NCI-H187 treated with DMSO at 0.1 percent for 48 hours (cell line): ENCODE results near the gene DLX2.

ENCODE experiments used
- DNase-seq: peaks from one replicate; lab custom pipeline; 2025; lab: John Stamatoyannopoulos, UW

The DLX2 gene

DNA sequence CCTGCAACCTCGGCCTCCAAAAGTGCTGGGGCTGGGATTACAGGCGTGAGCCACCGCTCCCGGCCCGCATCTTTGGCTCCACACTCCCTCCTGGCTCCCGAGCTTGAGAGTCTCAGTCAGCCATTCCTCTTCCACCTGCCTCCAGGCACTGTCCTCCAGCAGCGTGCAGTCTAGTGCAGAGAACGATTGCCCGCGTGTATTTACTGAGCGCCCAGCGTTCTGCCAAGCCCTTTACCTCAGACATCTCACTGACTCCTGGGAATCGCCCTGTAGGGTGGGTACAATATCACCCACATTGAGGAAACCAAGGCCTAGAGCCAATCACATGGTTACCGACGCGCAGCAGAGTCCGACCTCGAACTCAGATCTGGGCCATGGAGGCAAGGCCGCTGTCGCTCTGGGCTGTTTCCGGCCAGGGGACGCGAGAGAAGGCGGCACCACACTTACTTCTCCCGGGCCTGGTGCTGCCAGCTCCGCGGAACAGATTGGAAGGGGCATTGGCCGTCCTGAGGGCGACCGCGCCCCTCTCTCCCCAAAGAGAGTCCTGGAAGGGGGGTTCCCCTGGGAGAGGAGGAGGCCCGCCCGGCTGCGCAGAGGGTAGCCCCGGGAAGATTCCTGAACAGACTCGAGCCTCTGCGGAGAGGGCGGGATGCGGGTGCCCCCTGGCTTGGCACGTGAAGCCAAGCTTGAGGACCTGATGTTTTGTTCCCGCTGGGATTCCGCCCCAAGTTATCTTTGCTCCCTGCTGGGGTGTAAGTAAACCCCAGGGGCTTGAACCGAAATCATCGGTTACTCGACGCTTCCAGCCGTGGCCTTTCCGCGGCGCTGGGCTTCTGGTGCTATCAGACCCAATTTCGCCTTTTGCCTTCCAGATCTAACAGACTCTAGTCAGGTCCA lies 5.2 kb upstream of the DLX2 start:
- DNase-seq = no peak

DNA sequence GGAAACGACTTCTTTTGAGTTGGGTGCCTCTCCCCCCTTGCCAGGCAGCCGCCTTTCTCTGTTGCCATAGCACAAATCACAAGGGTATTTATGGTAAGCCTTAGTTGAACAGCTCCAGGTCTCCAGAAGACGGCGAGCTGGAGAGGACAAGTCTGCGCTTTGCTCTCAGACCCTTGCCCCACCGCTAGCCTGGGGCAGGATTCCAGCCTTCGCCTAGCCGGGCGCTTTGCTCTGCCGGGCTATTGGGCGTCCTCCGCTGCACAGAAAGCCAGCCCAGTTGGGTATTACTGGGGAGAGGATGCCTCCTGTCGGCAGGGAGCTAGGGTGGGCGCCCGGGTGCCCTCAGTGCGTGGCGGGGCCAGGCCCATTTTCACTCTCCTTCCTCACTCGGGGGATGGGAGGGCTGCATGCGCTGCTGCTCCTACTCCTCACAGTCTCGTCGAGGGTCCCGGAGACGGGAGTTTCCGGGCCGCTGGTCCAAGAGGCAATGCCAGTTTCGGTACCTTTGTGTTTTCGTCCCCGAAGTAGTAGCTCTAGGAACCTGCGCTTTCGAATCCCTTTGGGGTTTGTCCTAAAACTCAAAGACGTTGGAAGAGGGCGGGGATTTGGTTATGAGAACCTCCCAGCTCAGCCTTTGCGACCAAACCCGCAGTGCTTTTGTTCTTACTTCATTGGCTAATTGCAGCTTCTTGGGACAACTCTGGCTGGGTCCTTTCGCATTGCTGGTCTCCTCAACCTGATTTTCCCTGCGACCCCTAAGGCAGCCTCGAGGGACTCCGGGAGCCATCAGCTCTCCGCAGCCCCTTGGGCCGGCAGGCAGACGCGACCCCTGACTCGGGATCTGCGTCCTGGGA lies 3.6 kb upstream of the DLX2 start:
- no peak for DNase-seq

DNA sequence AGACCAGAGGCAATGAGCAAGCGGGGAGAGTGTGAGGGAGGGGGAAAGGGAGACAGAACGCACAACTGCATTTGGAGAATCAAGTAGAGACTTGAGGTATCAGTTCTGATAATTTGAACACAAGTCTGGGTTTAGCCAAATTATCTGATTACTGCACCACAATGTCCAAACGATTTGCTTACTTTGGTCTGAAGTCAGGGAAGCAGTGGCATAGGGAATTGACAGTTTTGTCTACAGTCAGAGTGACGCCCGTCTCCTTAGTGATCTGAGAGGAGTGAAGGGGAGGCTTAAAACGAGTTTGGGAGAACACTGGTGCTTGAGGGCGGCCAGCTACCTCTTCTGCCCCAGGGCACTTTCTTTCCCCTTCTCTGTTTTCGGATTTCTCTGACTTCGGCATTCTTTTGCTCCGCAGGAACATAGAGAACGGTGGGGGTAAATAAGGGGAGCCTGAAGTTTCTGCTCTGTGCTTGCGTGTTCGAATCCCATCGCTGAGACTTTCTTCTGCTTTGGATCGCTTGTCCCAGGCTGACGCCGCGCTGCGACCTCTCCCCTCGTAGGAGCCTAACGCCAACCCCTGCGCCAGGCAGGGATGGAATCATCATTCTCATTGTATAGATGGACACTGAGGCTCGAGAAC lies 2.9 kb upstream of the DLX2 start:
- no peak for DNase-seq

DNA sequence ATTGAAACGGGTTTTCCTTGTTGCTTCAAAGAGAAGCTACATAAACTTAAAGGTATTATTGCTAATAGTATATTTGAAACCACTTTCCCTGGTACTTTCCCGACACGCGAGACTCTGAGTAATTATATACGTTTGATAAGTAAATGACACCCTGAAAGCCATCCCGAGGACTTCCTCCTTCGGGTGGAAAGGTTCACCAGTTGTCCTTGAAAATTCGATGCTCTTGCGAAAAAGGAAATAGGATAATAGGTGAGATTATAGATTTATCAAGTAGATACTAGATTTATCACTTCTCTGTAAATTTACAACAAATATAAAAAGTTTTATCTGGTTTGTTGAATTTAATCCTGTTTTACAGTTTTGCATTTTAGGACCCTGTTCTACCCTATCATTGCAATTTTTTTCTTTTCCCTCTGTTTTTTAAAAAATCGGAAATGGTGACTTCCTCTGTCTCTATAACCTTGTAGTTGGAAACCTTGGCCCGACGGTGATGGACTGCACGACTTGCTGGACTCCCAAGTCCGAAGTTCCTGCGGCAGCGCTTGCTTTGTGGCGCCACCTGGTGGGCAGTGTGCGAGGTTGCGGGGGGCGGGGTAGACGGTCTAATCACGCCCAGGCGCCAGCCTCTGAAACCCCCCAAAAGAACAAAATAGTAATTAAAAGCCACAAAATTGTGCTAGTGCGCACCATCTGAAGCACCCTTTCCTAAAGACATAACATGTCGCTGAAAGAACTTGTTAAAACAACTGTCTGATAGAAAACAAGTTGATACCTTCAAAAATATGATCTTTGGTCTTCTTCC lies 972 bp upstream of the DLX2 start:
- no peak for DNase-seq

DNA sequence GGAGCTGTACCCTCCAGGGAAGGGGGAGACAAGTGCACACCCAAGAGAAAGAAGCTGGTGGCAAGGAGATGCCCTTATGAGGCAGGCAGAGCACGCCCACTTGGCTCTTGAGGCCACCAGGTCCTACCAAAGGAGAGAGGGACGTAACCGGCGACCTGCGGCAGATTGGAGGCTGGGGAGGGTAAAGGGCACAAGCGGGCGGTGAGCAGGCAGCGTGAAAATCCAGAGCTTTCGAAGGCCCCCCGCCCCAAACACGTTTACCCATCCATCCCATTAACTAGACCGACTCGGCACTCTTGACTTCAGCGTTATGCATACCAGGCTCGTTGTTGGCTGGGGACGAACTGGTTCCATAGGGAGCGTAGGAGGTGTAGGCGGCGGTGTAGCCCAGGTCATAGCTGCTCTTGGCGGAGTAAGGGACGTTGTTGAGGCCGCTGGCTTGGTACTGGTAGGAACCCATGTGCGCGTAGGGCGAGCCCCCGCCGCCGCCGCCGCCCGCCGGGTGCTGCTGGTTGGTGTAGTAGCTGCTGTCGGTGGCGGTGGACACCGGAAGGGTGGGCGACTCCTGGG lies 794 bp downstream of the DLX2 start:
- DNase-seq = no peak

DNA sequence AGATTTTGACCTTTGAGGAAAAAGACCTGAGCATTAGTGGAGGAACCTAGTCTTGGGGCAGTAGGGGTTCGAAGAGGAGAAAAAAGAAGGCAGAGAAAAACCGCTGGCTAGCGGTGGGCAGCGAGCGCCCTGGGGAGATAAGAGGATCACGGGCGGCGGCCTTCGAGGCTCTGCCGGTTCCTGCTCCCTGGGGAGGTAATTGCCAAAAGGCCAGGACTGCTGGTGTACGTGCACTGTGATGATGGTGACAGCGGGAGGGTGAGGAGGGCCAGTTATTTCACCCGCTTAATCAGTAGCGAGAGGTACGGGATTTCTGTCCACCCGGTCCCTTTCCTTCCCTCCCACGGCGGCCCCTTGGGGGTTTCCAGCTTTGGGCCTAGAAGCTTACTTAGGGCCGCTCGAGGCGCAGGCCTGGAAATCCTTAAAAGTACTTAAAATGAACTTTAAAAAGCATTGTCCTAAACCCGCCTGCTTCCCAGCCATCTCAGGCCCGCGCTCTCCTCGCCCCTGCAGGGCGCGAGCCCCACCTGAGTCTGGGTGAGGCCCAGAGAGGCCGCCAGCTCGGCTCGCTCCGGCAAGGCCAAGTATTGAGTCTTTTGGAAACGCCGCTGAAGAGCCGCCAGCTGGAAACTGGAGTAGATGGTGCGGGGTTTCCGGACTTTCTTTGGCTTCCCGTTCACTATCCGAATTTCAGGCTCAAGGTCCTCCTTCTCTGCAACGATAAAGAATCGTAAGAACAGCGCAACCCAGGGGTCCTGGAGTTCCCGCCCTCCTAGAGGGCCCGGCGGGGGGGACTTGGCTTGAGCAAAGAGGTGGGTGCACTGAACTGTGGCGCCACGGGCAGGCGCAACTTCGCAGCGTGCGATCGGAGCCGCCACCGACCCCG lies 1.5 kb downstream of the DLX2 start:
- DNase-seq = no peak

DNA sequence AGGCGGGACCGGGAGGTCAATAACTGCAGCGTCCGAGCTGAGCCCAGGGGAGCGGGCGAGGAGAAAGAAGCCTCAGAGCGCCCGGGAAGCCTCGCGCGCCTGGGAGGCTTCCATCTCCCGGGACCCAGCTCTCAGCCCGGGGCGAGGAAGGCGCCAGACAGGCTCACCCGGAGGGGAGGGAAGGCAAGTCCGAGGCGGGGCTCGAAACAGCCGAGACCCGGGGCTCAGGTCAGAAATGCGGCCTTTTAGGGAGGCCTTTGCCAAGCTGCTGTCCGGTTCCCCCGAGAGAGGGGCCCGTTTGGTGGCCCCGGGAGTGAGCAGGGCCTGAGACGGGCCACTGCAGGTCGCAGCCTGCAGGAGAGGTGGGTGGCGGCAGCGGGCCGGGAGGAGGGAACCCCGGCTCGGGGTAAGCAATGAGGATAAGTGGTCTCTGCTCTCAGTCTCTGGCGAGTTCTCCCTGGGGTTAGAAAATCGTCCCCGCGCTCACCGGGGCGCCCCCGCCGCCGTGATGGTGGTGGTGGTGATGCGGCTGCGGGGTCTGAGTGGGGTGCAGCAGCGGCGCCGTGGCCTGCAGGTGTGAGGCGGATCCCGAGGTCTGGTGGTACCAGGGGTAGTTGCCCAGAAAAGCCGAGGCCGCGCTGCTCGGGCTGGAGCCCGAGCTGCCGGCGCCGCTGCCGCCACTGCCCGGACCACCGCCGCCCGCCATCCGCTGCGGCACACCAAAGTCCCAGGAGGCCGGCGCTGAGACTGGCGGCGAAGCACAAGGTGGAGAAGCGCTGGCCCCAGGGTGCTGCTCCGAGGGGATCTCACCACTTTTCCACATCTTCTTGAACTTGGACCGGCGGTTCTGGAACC lies 2.4 kb downstream of the DLX2 start:
- no peak for DNase-seq

DNA sequence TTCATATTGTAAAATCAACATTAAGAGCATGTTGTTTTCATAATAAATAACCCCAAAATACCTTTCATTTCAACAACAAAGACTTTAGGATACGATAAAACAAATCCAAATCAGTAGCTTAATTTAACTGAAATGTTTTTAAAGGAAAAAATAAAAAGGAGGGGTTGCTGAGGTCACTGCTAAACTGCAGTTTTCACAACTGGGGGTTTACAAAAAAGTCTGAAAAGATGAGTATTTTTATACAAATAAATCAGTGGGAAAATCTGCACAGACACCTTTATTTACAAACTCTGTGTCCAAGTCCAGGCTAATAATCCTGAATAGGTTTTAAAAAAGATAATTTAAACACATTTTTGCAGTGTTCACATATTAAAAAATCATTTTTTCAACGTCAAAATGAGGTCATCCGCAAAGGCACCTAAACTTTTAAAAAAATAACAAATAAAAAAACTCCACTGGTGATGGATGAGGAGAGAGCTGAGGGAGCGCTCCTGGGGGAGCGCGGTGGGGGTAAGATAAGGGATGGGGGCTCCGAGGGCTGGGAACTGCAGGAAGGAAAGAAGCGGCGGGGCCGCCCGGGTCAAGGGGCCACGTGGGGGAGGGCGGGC lies 3.1 kb downstream of the DLX2 start:
- no peak for DNase-seq

DNA sequence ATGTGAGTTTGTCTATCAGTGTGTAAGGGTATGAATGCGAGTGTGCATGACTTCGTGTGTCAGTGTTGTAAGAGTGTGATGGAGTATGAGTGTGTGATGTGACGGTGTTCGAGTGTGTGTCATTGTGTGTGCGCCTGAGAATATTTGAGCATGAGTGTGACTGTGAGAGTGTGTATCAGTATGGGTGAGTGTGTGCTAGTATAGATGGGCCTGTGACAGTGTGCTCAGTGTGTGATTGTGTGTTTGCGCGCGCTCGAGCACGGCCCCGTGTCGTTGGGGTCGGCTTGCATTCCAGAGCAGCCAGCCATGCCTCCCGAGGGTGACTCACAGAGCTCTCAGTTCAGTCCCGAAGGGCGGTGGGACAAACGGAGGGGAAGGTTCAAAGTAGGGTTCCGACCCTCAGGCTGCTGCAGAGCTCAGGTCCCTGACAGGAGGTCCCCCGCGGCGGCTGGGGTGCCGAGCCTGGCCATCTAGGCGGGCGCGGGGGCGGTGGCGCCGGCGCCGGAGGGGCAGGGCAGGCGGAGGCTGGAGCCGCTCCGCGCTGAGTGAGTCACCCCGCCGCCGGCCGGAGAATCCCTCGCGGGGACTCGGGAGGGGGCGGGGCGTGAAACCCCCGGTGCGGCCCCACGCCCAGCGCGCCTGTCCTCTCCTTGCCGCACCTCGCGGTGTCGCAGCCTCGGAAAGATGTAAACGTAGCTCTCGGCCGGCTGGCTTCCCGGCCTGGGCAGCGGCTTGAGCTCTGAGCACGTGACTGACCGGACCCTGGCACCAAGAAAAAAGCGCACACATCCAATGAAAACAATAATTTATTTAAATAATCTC lies 3.8 kb downstream of the DLX2 start:
- DNase-seq = no peak

DNA sequence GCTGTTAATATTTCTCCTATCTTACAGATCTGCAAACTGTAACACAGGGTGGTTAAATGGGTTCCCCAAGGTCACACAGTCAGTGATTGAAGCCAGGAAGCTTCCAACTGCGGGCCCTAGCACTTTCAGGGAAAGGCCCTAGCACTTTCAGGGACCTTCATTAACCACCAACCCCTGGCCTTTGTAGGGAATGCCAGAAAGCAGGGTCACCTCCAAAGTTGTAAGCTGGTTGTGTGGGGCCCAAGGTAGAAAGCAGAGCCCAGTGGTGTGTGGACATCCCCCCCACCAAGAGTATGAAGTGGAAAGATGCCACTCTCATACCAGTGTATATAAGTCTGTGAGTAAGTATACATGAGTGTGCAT lies 4.4 kb downstream of the DLX2 start:
- no peak for DNase-seq

DNA sequence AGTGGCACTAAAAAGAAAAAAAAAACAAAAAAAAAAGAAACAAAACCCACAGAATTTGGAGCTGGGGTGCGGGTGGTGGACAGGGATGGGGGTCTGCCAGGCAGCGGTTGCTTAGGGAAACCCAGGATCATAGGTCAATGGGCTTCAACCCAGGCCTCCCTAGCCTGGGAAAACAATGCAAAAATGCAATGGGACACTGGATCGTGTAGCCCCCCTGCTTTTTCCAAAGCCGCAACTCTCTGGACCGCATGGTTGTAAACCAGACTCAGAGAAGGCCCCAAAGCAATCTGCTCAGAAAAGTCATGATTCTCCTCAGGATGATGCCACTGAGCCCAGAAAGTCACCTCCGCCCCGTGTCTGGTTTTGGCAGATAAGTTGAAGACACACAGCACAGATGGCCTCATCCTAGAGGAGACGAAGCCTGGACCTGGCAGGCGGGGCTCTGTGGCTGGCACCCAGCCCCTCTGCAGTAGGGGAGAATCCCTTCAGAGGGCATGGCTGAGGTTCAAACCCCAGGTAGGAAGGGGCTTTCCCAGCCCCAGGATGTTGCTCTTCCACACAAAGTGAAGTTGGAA lies 5.1 kb downstream of the DLX2 start:
- no peak for DNase-seq

DNA sequence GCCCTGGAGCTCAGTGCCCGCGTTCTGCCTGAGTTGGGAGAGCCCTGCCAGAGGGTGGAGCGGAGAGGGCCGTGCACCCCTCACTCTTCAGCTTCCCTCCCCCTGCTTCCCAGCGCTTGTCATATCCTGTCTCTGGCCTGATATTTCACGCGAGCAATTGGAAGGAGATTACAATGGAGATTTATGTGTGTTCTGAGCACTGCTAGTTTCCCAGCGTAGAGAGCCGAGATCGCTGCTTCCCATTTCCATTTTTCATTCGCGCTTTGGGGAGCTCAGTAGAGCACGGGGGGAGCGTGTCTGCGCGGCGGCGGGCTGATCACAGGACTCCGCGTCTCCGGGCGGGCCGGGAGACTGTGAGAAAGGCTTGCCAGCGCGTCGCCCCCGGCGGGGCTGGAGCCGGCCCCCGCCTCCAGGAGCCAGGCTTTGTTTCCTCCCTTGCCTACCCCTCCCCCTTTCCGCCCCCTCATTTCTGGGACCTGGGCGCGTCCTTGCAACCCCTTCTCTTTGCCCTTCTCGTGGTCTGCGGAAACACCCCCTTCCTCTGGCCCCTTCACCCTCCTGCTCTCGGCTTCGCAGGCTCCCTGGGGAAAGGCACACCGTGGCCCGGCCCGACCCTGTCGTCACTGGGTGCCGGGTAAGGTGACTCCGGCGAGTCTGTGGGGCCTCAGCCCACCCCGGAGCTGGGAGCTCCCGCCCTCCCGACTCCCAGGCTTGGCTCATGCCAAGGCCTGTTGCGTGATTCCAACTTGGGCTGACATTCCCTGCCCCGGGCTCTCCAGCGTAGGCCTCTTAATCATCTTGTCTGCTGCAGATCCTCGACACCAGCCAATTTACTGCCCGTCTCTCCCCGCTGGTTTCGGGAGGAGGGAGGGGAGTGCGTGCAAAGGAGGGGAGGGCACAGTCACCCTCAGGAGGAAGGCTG lies 5.8 kb downstream of the DLX2 start:
- DNase-seq = no peak

DNA sequence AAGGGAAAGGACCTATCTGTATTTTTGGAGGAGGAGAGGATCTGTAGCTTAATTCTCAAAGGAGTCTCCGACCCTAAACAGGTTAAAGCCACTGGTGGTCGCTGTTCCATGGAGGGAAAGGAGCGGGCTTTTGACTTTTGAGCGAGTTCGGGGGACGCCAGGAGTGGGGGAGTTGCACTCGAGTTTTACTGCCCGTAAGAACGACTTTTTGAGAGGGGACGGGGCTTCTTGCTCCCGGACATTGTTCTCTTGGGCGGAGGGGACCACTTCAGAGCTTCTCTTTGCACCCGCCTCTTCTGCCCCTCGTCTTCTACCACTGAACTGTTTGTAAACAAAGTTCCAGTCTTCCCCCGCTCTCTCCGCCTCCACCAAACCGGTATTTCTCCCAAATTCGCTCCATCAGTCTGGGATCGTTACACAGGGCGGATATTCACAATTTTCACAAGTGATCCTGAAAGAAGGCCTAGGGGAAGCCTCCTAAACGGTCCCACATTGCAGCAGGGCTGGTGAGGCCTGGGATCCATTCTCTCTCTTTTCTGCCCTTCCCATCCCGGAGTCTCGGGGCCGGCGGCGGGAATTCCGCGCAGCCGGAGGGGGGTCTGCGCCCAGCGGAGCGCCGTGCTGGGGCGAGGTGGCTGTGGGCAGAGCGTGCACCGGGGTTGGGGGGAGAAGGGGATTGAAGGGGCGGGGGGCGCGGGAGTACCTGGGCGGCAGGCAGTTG lies 6.6 kb downstream of the DLX2 start:
- DNase-seq = no peak

DNA sequence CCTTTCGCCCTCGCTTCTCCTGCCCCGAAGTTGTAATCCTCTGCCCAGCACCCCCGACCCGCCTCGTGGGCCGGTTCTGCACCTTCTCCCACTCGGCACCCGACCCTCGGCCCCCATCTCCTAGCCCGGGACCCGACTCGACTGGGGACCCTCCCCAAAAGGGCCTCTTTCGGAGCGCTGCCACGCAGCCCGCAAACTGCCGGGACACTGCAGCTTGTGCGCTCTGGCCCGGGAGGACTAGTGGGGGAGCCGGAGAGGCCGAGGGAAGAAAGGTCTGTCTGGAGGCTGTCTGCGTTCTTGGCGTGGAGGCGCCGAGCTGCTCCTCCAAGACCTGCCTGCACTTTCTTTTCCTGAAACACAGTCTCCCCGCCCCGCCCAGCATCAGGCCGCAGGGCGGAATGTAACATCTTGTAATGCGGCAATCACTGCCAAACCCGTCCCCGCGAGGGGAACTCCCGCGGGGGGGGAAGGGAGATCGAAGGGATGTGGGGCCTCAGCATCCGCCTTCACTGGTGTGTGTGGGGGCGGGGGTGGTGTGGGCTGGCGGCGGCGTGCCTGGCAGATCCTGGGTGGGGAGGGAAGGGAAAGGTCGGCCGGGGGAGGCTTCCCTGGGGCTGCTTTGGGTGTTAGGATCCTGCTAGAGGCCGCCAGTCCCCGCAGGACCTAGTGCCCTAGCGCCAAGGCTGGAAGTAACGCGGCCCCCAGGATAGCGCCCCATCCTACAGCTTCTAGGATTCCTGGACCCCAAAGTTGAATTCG lies 7.4 kb downstream of the DLX2 start:
- DNase-seq = no peak
